ENCODE results near the gene MEAK7. TPM values are rescaled to one million over a fixed set of nuclear protein-coding genes. Genes with fewer than 3 reads are reported as not detected.

The MEAK7 gene
- total and polyA plus RNA-seq, 3 donors from 2014 or later = 11.2 to 20.0 (median 14.3) TPM

DNA sequence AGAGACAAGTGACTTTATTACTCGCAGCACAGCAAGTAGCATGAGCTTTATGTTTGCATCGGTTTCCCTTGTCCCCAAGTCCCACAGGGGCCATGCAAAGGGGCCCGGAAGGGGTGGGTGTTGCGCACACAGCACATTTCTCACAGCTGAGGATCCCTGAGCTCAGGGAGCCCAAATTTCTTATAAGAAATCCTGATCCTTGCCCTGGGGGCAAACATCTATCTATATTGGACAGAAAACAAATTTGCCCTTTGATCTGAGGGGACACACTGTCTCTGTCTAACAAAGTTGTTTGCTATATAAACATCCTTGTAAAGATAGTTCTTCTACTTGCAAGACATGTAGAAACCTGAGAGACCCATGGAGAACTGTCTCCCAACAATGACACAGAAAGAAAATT, 35.7 kb upstream of the MEAK7 start:
- WGBS, 2 donors = 87 to 98% methylated on average over 4 of the region's 4 CpGs
- intact Hi-C loops (cut with DNase I; ENCODE audit: low total_unique reads) = no loop called here

DNA sequence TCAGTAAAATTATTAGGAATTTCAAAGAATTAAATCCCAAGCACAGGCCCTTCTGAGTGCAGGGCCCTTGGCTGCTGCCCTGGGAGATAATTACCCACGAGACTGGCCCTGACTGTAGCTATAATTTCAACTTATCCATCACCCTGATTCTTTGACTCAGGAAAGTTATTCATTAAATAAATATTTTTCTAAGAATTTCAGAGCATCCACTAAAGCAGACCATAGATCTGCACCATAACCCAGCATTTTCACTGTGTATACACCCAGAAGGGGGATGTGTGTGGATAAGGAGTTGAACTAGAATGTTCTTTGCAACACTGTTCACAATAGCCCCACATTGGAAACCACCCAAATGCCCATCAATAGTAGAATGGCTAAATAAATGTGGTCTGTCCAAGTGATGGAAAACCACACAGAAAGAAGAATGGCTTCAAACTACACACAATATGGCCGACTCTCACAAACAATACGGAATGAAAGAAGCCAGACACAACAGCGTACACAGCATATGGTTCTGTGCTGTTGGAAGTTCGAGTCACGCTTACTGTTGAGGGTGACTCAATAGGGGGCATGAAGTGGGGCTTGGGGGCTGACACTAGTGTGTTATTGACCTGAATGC, 33.9 kb upstream of the MEAK7 start:
- Histone ChIP-seq H3K27me3 (no peaks in the 10 kb centered on the region), H3K9me3 (no peaks in the 10 kb centered on the region), H3K27ac (no peak overlapping the region), H3K4me3 (no peak overlapping the region), H3K4me1 (no peaks in the 10 kb centered on the region), H3K36me3 (ENCODE audit: low read depth, missing control alignments) (no peaks in the 10 kb centered on the region)
- no peak for DNase-seq
- intact Hi-C loops (cut with DNase I; ENCODE audit: low total_unique reads) = no loop called here
- 87 to 92% methylated on average over 6 of the region's 6 CpGs for WGBS, 2 donors
- TF ChIP-seq POLR2A (IDR thresholded peaks at IDR 0.05) = no peak
- TF ChIP-seq, protein P1, sequence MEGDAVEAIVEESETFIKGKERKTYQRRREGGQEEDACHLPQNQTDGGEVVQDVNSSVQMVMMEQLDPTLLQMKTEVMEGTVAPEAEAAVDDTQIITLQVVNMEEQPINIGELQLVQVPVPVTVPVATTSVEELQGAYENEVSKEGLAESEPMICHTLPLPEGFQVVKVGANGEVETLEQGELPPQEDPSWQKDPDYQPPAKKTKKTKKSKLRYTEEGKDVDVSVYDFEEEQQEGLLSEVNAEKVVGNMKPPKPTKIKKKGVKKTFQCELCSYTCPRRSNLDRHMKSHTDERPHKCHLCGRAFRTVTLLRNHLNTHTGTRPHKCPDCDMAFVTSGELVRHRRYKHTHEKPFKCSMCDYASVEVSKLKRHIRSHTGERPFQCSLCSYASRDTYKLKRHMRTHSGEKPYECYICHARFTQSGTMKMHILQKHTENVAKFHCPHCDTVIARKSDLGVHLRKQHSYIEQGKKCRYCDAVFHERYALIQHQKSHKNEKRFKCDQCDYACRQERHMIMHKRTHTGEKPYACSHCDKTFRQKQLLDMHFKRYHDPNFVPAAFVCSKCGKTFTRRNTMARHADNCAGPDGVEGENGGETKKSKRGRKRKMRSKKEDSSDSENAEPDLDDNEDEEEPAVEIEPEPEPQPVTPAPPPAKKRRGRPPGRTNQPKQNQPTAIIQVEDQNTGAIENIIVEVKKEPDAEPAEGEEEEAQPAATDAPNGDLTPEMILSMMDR (IDR thresholded peaks at IDR 0.05) = no peak

More for the DNA sequence above, 35.7 kb upstream of the MEAK7 start:
- H3K4me1 ChIP-seq = no peaks in the 10 kb centered on the region
- H3K27ac ChIP-seq = no peak overlapping the region
- H3K9me3 ChIP-seq = no peaks in the 10 kb centered on the region
- DNase-seq = no peak
- no peaks in the 10 kb centered on the region for H3K27me3 ChIP-seq
- no peaks in the 10 kb centered on the region for H3K36me3 ChIP-seq (ENCODE audit: low read depth, missing control alignments)
- no peak for TF ChIP-seq POLR2A (IDR thresholded peaks at IDR 0.05)
- TF ChIP-seq, protein P1 (IDR thresholded peaks at IDR 0.05) = no peak
- H3K4me3 ChIP-seq = no peak overlapping the region

DNA sequence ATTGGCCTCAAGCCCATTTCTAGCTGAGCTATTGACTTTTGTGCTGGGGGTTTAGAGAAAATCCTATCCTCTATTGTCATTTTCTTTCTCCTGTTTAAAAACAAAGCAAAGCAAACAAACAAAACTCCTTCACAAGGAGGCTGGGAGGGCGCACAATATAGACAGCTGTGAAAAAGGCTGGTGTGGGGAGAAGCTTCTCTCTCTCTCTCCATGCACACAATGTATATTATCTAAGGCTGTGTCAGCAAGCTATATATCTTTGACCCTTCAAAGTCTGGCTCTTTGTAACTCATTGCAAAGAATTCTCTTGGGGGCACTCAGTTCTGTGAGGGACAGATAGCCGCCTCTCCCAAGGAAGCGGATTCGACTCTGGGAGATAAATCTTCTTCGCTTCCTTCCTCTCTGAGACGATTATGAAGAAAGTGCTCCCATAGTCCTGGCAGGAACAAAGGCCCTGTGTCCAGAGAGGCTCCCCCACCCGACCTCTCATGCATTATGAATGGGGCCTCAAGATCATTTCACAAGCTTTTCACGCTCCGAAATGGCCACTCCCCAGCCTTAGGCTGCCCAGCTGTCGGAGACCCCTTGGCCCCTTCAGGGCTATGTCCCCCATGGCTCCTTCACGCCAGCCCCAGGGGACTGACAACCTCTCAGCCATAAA, 33.2 kb upstream of the MEAK7 start:
- no peaks in the 10 kb centered on the region for H3K36me3 ChIP-seq (ENCODE audit: low read depth, missing control alignments)
- intact Hi-C loops (cut with DNase I; ENCODE audit: low total_unique reads) = no loop called here
- WGBS, 2 donors = 63 to 68% methylated on average over 10 to 11 of the region's 11 CpGs
- H3K27ac ChIP-seq = no peak overlapping the region
- no peak overlapping the region for H3K4me3 ChIP-seq
- no peak for DNase-seq
- peaks cover 5% of the 10 kb centered on the region for H3K4me1 ChIP-seq
- no peak for TF ChIP-seq POLR2A (IDR thresholded peaks at IDR 0.05)
- TF ChIP-seq, protein P1 (IDR thresholded peaks at IDR 0.05) = no peak
- no peaks in the 10 kb centered on the region for H3K9me3 ChIP-seq
- no peaks in the 10 kb centered on the region for H3K27me3 ChIP-seq

DNA sequence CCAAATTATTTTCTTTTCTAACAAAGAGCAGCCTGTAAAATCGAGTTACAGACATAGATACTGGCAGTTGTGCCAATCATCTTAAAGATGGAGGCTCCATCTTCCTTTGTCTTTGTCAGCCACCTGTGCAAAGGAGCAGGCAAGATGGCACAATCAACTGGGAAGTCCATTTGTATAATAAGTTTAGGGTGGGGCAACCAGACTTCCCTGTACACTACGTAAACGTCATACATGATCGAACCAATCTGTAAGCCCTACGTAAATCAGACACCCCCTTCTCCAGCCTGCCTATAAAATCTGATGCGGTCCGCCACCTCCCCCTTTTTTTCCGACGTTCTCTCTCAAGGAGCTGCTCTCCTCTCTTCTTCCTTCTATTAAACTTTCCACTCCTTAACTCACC, 31.4 kb upstream of the MEAK7 start:
- Histone ChIP-seq H3K27me3 (no peaks in the 10 kb centered on the region), H3K4me3 (no peak overlapping the region), H3K9me3 (no peaks in the 10 kb centered on the region), H3K36me3 (ENCODE audit: low read depth, missing control alignments) (no peaks in the 10 kb centered on the region), H3K4me1 (peaks cover 15% of the 10 kb centered on the region), H3K27ac (no peak overlapping the region)
- TF ChIP-seq POLR2A (IDR thresholded peaks at IDR 0.05) = no peak
- TF ChIP-seq, protein P1 (IDR thresholded peaks at IDR 0.05) = no peak
- intact Hi-C loops (cut with DNase I; ENCODE audit: low total_unique reads) = no loop called here
- DNase-seq = no peak
- 53 to 58% methylated on average over 9 of the region's 9 CpGs for WGBS, 2 donors

DNA sequence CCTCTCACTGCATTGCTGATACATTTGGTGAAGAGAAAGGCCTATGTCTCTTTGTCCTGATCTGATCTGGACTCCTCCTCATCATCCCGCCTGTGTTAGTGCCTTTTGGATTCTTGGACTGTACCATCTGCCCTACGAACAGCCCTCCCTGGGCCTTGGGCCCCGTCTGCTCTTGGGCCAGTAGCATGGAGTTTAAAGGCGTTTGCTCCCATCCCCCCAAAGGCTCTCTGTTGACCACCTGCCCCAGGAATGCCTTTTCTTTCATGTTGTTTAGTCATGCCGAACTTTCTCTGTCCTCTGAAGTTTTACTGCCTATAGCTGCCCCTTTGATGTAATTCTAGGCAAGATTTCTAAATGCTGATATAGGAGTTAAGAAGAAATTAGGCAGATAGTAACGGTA, 30.9 kb upstream of the MEAK7 start:
- Histone ChIP-seq H3K9me3 (no peaks in the 10 kb centered on the region), H3K27me3 (no peaks in the 10 kb centered on the region), H3K4me1 (peaks cover 15% of the 10 kb centered on the region), H3K4me3 (no peak overlapping the region), H3K27ac (no peak overlapping the region), H3K36me3 (ENCODE audit: low read depth, missing control alignments) (no peaks in the 10 kb centered on the region)
- TF ChIP-seq, protein P1 (IDR thresholded peaks at IDR 0.05) = no peak
- no peak for TF ChIP-seq POLR2A (IDR thresholded peaks at IDR 0.05)
- intact Hi-C loops (cut with DNase I; ENCODE audit: low total_unique reads) = no loop called here
- WGBS, 2 donors = 65 to 69% methylated on average over 6 of the region's 6 CpGs
- DNase-seq = no peak

Data from testis (tissue), 3 donors.